GM23338 (cell line): ENCODE data around the gene SUGP1. TPM values are rescaled to one million over a fixed set of nuclear protein-coding genes. Genes with fewer than 3 reads are reported as not detected.

Source experiments
- ATAC-seq: fragments of 200-7000 bp; cut with Tn5 transposase; 3 replicates; pipeline ENCODE4 v1.9.1; 2020
- DNase-seq: peaks from one replicate; pipeline ENCODE4 v3.0.0-alpha.2; 2015; ENCODE audit warnings: low spot score
- H2AFZ ChIP-seq: fragments of 200-600 bp; sonication (generic); 2 replicates; pipeline ENCODE4 v1.8.0; 2016; ENCODE audit warnings: antibody characterized with exemption, mild to moderate bottlenecking, moderate library complexity
- H3F3A ChIP-seq: fragments of 200-600 bp; sonication (generic); replicated peaks from 2 replicates; pipeline ENCODE4 v1.8.0; 2017; ENCODE audit warnings: antibody characterized with exemption, mixed run types, low read depth
- H3K27ac ChIP-seq: fragments of 200-600 bp; sonication (generic); 2 replicates; pipeline ENCODE4 v1.6.1; 2016; ENCODE audit warnings: low read depth
- H3K27me3 ChIP-seq: fragments of 200-600 bp; sonication (generic); 2 replicates; pipeline ENCODE4 v1.8.0; 2016; ENCODE audit warnings: mild to moderate bottlenecking, mixed run types, moderate library complexity; ENCODE audit not compliant: insufficient read depth
- H3K36me3 ChIP-seq: fragments of 200-600 bp; sonication (generic); 2 replicates; pipeline ENCODE4 v1.8.0; 2016; ENCODE audit warnings: mild to moderate bottlenecking; ENCODE audit not compliant: insufficient read depth
- H3K4me1 ChIP-seq: fragments of 200-600 bp; sonication (generic); 2 replicates; pipeline ENCODE4 v1.8.0; 2016; ENCODE audit warnings: mild to moderate bottlenecking, moderate library complexity; ENCODE audit not compliant: insufficient read depth
- H3K4me2 ChIP-seq: fragments of 200-600 bp; sonication (generic); 2 replicates; pipeline ENCODE4 v1.7.1; 2017; ENCODE audit warnings: mixed run types
- H3K4me3 ChIP-seq: fragments of 200-600 bp; sonication (generic); 2 replicates; pipeline ENCODE4 v1.6.1; 2016; ENCODE audit warnings: mixed run types
- H3K79me2 ChIP-seq: fragments of 200-600 bp; sonication (generic); replicated peaks from 2 replicates; pipeline ENCODE4 v1.8.0; 2017; ENCODE audit warnings: mild to moderate bottlenecking; ENCODE audit not compliant: insufficient read depth
- H3K9me2 ChIP-seq: fragments of 200-600 bp; sonication (generic); 2 replicates; pipeline ENCODE4 v1.8.0; 2017; ENCODE audit not compliant: insufficient read depth
- H4K20me1 ChIP-seq: fragments of 200-600 bp; sonication (generic); replicated peaks from 2 replicates; pipeline ENCODE4 v1.8.0; 2017; ENCODE audit warnings: mild to moderate bottlenecking; ENCODE audit not compliant: insufficient read depth
- H3K27ac Mint-ChIP-seq: 2 replicates; pipeline ENCODE4 v1.8.0; 2020; ENCODE audit warnings: inconsistent platforms, mild to moderate bottlenecking, moderate library complexity, mixed read lengths
- H3K27me3 Mint-ChIP-seq: 3 replicates; pipeline ENCODE4 v1.8.0; 2022; ENCODE audit warnings: low read depth, mild to moderate bottlenecking, moderate library complexity, mixed read lengths, inconsistent platforms; ENCODE audit not compliant: insufficient read depth, poor library complexity
- H3K36me3 Mint-ChIP-seq: 3 replicates; pipeline ENCODE4 v1.8.0; 2021; ENCODE audit warnings: low read depth, mild to moderate bottlenecking, inconsistent platforms, moderate library complexity, mixed read lengths
- H3K4me1 Mint-ChIP-seq: 3 replicates; pipeline ENCODE4 v1.8.0; 2020; ENCODE audit warnings: mild to moderate bottlenecking, inconsistent platforms, mixed read lengths
- H3K4me3 Mint-ChIP-seq: 3 replicates; pipeline ENCODE4 v1.8.0; 2021; ENCODE audit warnings: moderate library complexity, mild to moderate bottlenecking, inconsistent platforms, mixed read lengths
- H3K9me3 Mint-ChIP-seq: 3 replicates; pipeline ENCODE4 v1.8.0; 2020; ENCODE audit warnings: moderate library complexity, mild to moderate bottlenecking, inconsistent platforms, mixed read lengths
- CREB1 ChIP-seq: fragments of 250-450 bp; sonication (Bioruptor Pico); IDR thresholded peaks from 2 replicates; pipeline ENCODE4 v1.5.0; 2020; ENCODE audit warnings: low read depth, mild to moderate bottlenecking, moderate library complexity
- EZH2 ChIP-seq: fragments of 200-600 bp; sonication (generic); IDR thresholded peaks from one replicate; pipeline ENCODE4 v1.8.0; 2017; ENCODE audit warnings: antibody characterized with exemption, mild to moderate bottlenecking, low read depth; ENCODE audit not compliant: unreplicated experiment
- JUNB ChIP-seq: IDR thresholded peaks from one replicate; pipeline ENCODE4 v1.6.1; 2016; ENCODE audit warnings: antibody characterized with exemption; ENCODE audit not compliant: unreplicated experiment
- POLR2AphosphoS5 ChIP-seq: IDR thresholded peaks from 2 replicates; pipeline ENCODE4 v1.6.1; 2016; ENCODE audit warnings: antibody characterized with exemption, low read depth
- ZNF114 ChIP-seq: fragments of 250-450 bp; sonication (Bioruptor Pico); IDR thresholded peaks from 2 replicates; pipeline ENCODE4 v1.5.0; 2020; ENCODE audit warnings: mild to moderate bottlenecking, moderate library complexity
- ZNF331 ChIP-seq: fragments of 250-450 bp; sonication (Bioruptor Pico); IDR thresholded peaks from 2 replicates; pipeline ENCODE4 v1.5.0; 2020; ENCODE audit warnings: low read depth, mild to moderate bottlenecking, moderate library complexity
- polyA plus RNA-seq: library from polyadenylated mRNA; unstranded; fragments of >200 nt; fragmentation: Nextera tagmentation; extraction: Ambion mirVana; gene quantifications from 2 replicates; pipeline ENCODE4 v1.2.1, GENCODE V29; 2016
- total RNA-seq: library from RNA; depleted of rRNA; stranded (reverse); fragments of >200 nt; shearing (Covaris generic); gene quantifications from 2 replicates; pipeline ENCODE4 v1.2.3, GENCODE V29; 2014
- TF ChIP-seq, protein P1 (sequence below): fragments of 250-450 bp; sonication (Bioruptor Pico); IDR thresholded peaks from 2 replicates; pipeline ENCODE4 v1.5.0; 2020; ENCODE audit warnings: mild to moderate bottlenecking, moderate library complexity
- TF ChIP-seq, protein P2 (sequence below): IDR thresholded peaks from 2 replicates; pipeline ENCODE4 v1.6.1; 2016; ENCODE audit warnings: antibody characterized with exemption
- TF ChIP-seq, protein P3 (sequence below): IDR thresholded peaks from one replicate; pipeline ENCODE4 v1.6.1; 2018; ENCODE audit warnings: antibody characterized with exemption; ENCODE audit not compliant: unreplicated experiment
- TF ChIP-seq, protein P4 (sequence below), 2 experiments: fragments of 200-600 bp in 1 of 2; sonication (generic) in 1 of 2; conservative IDR thresholded peaks; 2 replicates each; pipeline versions ENCODE4 v1.5.1 to v1.6.1; 2016 to 2017; ENCODE audit warnings: antibody characterized with exemption in 2 of 2, low read depth in 2 of 2, mild to moderate bottlenecking in 2 of 2, moderate library complexity in 1 of 2

SUGP1 gene
- total and polyA plus RNA-seq, 2 experiments from 2014 or later, result 38.6 to 61.6 TPM

DNA sequence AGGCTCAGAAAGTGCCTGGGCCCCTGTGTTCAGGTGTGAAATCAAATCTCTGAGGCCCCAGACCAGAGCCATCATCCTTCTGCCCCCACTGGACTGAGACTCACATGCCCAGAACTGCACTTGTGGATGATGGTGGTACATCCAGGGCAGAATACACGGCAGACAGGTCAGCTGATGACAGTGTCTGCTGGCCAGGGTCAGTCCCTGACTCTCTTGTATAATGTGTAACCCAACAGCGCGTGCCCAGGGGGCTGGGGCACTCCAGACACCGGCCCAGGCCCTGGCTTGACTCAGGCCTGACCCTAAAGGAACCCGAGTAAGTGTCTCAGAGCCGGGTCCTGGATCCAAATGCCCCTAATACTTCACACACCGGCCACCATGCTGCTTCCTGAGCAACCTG, 47.8 kb upstream of the SUGP1 start (continued):
- TF ChIP-seq, protein P1, sequence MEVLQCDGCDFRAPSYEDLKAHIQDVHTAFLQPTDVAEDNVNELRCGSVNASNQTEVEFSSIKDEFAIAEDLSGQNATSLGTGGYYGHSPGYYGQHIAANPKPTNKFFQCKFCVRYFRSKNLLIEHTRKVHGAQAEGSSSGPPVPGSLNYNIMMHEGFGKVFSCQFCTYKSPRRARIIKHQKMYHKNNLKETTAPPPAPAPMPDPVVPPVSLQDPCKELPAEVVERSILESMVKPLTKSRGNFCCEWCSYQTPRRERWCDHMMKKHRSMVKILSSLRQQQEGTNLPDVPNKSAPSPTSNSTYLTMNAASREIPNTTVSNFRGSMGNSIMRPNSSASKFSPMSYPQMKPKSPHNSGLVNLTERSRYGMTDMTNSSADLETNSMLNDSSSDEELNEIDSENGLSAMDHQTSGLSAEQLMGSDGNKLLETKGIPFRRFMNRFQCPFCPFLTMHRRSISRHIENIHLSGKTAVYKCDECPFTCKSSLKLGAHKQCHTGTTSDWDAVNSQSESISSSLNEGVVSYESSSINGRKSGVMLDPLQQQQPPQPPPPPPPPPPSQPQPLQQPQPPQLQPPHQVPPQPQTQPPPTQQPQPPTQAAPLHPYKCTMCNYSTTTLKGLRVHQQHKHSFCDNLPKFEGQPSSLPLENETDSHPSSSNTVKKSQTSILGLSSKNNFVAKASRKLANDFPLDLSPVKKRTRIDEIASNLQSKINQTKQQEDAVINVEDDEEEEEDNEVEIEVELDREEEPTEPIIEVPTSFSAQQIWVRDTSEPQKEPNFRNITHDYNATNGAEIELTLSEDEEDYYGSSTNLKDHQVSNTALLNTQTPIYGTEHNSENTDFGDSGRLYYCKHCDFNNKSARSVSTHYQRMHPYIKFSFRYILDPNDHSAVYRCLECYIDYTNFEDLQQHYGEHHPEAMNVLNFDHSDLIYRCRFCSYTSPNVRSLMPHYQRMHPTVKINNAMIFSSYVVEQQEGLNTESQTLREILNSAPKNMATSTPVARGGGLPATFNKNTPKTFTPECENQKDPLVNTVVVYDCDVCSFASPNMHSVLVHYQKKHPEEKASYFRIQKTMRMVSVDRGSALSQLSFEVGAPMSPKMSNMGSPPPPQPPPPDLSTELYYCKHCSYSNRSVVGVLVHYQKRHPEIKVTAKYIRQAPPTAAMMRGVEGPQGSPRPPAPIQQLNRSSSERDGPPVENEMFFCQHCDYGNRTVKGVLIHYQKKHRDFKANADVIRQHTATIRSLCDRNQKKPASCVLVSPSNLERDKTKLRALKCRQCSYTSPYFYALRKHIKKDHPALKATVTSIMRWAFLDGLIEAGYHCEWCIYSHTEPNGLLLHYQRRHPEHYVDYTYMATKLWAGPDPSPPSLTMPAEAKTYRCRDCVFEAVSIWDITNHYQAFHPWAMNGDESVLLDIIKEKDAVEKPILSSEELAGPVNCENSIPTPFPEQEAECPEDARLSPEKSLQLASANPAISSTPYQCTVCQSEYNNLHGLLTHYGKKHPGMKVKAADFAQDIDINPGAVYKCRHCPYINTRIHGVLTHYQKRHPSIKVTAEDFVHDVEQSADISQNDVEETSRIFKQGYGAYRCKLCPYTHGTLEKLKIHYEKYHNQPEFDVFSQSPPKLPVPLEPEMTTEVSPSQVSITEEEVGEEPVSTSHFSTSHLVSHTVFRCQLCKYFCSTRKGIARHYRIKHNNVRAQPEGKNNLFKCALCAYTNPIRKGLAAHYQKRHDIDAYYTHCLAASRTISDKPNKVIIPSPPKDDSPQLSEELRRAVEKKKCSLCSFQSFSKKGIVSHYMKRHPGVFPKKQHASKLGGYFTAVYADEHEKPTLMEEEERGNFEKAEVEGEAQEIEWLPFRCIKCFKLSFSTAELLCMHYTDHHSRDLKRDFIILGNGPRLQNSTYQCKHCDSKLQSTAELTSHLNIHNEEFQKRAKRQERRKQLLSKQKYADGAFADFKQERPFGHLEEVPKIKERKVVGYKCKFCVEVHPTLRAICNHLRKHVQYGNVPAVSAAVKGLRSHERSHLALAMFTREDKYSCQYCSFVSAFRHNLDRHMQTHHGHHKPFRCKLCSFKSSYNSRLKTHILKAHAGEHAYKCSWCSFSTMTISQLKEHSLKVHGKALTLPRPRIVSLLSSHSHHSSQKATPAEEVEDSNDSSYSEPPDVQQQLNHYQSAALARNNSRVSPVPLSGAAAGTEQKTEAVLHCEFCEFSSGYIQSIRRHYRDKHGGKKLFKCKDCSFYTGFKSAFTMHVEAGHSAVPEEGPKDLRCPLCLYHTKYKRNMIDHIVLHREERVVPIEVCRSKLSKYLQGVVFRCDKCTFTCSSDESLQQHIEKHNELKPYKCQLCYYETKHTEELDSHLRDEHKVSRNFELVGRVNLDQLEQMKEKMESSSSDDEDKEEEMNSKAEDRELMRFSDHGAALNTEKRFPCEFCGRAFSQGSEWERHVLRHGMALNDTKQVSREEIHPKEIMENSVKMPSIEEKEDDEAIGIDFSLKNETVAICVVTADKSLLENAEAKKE (CRISPR knock-in tag), result no peak
- TF ChIP-seq ZNF114 (no peak), ZNF331 (CRISPR knock-in tag) (no peak), POLR2AphosphoS5 (no peak), JUNB (no peak), EZH2 (no peak)
- TF ChIP-seq, protein P2, sequence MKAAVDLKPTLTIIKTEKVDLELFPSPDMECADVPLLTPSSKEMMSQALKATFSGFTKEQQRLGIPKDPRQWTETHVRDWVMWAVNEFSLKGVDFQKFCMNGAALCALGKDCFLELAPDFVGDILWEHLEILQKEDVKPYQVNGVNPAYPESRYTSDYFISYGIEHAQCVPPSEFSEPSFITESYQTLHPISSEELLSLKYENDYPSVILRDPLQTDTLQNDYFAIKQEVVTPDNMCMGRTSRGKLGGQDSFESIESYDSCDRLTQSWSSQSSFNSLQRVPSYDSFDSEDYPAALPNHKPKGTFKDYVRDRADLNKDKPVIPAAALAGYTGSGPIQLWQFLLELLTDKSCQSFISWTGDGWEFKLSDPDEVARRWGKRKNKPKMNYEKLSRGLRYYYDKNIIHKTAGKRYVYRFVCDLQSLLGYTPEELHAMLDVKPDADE, result no peak

DNA sequence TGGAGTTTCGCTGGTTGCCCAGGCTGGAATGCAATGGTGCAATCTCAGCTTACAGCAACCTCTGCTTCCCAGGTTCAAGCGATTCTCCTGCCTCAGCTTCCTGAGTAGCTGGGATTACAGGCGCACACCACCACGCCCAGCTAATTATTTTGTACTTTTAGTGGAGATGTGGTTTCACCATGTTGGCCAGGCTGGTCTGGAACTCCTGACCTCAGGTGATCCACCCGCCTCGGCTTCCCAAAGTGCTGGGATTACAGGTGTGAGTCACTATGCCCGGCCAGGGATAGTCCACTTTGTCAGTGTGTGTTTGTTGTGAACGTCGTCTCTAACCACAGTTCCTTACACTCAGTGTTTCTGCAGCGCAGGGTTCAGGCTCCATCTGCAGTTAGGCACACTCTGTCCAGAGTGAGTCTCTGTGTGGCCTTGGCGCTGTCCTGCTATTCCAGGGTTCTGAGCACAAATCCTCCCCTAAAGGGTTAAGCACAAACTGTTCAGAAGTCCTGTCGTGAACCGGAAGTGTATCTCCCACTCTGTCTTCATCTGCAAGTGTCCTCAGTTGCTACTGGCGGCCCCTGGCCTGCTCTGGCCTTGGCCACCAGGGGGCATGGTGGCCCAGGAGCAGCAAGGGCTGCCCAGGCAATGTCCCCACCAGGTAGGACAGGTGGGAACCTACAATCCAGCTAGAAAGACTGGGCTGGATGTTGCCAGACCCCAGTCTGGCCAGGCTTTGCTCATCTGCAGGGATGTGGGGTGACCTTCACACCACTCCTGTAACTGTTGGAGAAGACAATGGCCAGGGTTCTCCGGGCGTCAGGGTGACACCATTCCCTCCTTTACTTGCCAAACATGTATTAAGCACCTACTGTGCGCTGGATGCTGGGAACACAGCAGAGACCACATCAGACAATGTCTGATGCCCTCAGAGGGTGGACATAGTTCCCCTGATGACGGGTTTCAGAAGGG, 46.4 kb upstream of the SUGP1 start:
- no peak overlapping the region for H3K4me3 Mint-ChIP-seq
- peak overlapping the region; percentile 62 for H3K27ac Mint-ChIP-seq
- peak; percentile 98 for ATAC-seq
- TF ChIP-seq, protein P3, sequence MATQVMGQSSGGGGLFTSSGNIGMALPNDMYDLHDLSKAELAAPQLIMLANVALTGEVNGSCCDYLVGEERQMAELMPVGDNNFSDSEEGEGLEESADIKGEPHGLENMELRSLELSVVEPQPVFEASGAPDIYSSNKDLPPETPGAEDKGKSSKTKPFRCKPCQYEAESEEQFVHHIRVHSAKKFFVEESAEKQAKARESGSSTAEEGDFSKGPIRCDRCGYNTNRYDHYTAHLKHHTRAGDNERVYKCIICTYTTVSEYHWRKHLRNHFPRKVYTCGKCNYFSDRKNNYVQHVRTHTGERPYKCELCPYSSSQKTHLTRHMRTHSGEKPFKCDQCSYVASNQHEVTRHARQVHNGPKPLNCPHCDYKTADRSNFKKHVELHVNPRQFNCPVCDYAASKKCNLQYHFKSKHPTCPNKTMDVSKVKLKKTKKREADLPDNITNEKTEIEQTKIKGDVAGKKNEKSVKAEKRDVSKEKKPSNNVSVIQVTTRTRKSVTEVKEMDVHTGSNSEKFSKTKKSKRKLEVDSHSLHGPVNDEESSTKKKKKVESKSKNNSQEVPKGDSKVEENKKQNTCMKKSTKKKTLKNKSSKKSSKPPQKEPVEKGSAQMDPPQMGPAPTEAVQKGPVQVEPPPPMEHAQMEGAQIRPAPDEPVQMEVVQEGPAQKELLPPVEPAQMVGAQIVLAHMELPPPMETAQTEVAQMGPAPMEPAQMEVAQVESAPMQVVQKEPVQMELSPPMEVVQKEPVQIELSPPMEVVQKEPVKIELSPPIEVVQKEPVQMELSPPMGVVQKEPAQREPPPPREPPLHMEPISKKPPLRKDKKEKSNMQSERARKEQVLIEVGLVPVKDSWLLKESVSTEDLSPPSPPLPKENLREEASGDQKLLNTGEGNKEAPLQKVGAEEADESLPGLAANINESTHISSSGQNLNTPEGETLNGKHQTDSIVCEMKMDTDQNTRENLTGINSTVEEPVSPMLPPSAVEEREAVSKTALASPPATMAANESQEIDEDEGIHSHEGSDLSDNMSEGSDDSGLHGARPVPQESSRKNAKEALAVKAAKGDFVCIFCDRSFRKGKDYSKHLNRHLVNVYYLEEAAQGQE, result no peak
- TF ChIP-seq CREB1 (CRISPR knock-in tag) (peak; percentile 13; the same call in 1 of the 2 replicates), POLR2AphosphoS5 (no peak)
- TF ChIP-seq, protein P4, sequence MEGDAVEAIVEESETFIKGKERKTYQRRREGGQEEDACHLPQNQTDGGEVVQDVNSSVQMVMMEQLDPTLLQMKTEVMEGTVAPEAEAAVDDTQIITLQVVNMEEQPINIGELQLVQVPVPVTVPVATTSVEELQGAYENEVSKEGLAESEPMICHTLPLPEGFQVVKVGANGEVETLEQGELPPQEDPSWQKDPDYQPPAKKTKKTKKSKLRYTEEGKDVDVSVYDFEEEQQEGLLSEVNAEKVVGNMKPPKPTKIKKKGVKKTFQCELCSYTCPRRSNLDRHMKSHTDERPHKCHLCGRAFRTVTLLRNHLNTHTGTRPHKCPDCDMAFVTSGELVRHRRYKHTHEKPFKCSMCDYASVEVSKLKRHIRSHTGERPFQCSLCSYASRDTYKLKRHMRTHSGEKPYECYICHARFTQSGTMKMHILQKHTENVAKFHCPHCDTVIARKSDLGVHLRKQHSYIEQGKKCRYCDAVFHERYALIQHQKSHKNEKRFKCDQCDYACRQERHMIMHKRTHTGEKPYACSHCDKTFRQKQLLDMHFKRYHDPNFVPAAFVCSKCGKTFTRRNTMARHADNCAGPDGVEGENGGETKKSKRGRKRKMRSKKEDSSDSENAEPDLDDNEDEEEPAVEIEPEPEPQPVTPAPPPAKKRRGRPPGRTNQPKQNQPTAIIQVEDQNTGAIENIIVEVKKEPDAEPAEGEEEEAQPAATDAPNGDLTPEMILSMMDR (conservative IDR thresholded peaks at IDR 0.05; ENCODE audit: low read depth in 2 of 2), result peak; percentile 98 to 100

More for the DNA sequence above, 46.4 kb upstream of the SUGP1 start:
- Mint-ChIP-seq H3K9me3 (no peaks in the 10 kb centered on the region), H3K27me3 (peaks cover 7% of the 10 kb centered on the region), H3K36me3 (no peaks in the 10 kb centered on the region), H3K4me1 (peaks cover 12% of the 10 kb centered on the region; the same call in 2 of the 3 replicates)
- peak; percentile 90 for DNase-seq
- no peaks in the 10 kb centered on the region for H3K79me2 ChIP-seq
- no peaks in the 10 kb centered on the region for H3K36me3 ChIP-seq
- no peaks in the 10 kb centered on the region for H4K20me1 ChIP-seq
- 0 out of 2 replicates have a peak, but pooled peaks cover 3% of the 10 kb centered on the region for H3K4me1 ChIP-seq
- H3K4me2 ChIP-seq, result peak overlapping the region; percentile 60
- H3K27ac ChIP-seq, result no peak overlapping the region; the same call in 1 of the 2 replicates
- H3F3A ChIP-seq, result peaks cover 2% of the 10 kb centered on the region; the same call in 1 of the 2 replicates
- H3K27me3 ChIP-seq, result no peaks in the 10 kb centered on the region
- H2AFZ ChIP-seq, result peak overlapping the region; percentile 61
- H3K4me3 ChIP-seq, result no peak overlapping the region
- H3K9me2 ChIP-seq, result no peaks in the 10 kb centered on the region
